H1 (cell line): ENCODE data around the gene USP51. TPM values are rescaled to one million over a fixed set of nuclear protein-coding genes. Genes with fewer than 3 reads are reported as not detected.
"Not testable (repeated sequence)": the region's sequence is repeated elsewhere in the genome, so short reads cannot be mapped to it uniquely, and the experiment has no call there.

Experiments used
- CTCF ChIA-PET: fragments of 300-600 bp; sonication (Branson Sonifier 250); formaldehyde crosslinking; loops from one replicate; lab custom pipeline; 2021; ENCODE audit not compliant: partially characterized antibody; lab: Charles Lee
- POLR2A ChIA-PET: fragments of 300-600 bp; sonication (Branson Sonifier 250); formaldehyde crosslinking; loops from one replicate; lab custom pipeline; 2021; ENCODE audit warnings: inconsistent platforms; ENCODE audit not compliant: partially characterized antibody; lab: Charles Lee
- DNase-seq, 2 experiments: peaks; one replicate each; pipeline versions ENCODE4 v3.0.0 to v3.0.0-alpha.2; 2010 to 2022; ENCODE audit warnings: low spot score in 2 of 2, low read depth in 1 of 2, mixed read lengths in 1 of 2
- FAIRE-seq: peaks from 2 replicates; lab custom pipeline; 2011; peaks lifted over from hg19 to GRCh38; lab: Jason Lieb, UNC
- H2AFZ ChIP-seq: 2 replicates; pipeline ENCODE4 v1.8.1; 2012; ENCODE audit warnings: low read length, inconsistent platforms
- H2AK5ac ChIP-seq: 2 replicates; pipeline ENCODE4 v1.6.1; 2013; ENCODE audit warnings: low read depth, low read length
- H2BK120ac ChIP-seq: replicated peaks from 2 replicates; pipeline ENCODE3; 2013; ENCODE audit warnings: low read depth, low read length, inconsistent platforms
- H2BK12ac ChIP-seq: 2 replicates; pipeline ENCODE4 v1.6.1; 2013; ENCODE audit warnings: low read depth, low read length
- H2BK15ac ChIP-seq: 2 replicates; pipeline ENCODE4 v1.6.1; 2013; ENCODE audit warnings: low read length
- H2BK20ac ChIP-seq: 2 replicates; pipeline ENCODE4 v1.6.1; 2013; ENCODE audit warnings: low read length
- H2BK5ac ChIP-seq: 2 replicates; pipeline ENCODE4 v1.6.1; 2013; ENCODE audit warnings: low read depth, low read length
- H3K14ac ChIP-seq: 2 replicates; pipeline ENCODE4 v1.6.1; 2013; ENCODE audit warnings: inconsistent platforms; ENCODE audit not compliant: insufficient read length
- H3K18ac ChIP-seq: 2 replicates; pipeline ENCODE4 v1.6.1; 2013; ENCODE audit warnings: low read length; ENCODE audit errors: extremely low read depth
- H3K23ac ChIP-seq: 2 replicates; pipeline ENCODE4 v1.6.1; 2013; ENCODE audit warnings: inconsistent platforms; ENCODE audit not compliant: insufficient read length
- H3K23me2 ChIP-seq: 2 replicates; pipeline ENCODE4 v1.6.1; 2013; ENCODE audit warnings: low read depth, low read length
- H3K27ac ChIP-seq: 2 replicates; pipeline ENCODE4 v1.6.1; 2011; ENCODE audit warnings: low read depth, low read length, inconsistent platforms
- H3K27me3 ChIP-seq, 4 experiments: replicated peaks in 1 of 4; 1 replicate in 1 of 4; 2 replicates in 3 of 4; pipeline versions ENCODE4 v1.6.1 to v1.8.1; 2011 to 2013; ENCODE audit warnings: low read length in 3 of 4, mild to moderate bottlenecking in 3 of 4, inconsistent platforms in 2 of 4, mixed read lengths in 2 of 4, moderate library complexity in 1 of 4; ENCODE audit not compliant: control insufficient read depth in 3 of 4, insufficient read depth in 3 of 4; ENCODE audit errors: extremely low read depth in 1 of 4
- H3K36me3 ChIP-seq, 4 experiments: 2 replicates each; pipeline versions ENCODE4 v1.6.1 to v1.8.1; 2011 to 2013; ENCODE audit warnings: mild to moderate bottlenecking in 4 of 4, low read length in 3 of 4, moderate library complexity in 2 of 4, control low read depth in 1 of 4, inconsistent platforms in 1 of 4; ENCODE audit not compliant: insufficient read depth in 4 of 4, control insufficient read depth in 2 of 4
- H3K4ac ChIP-seq: replicated peaks from 2 replicates; pipeline ENCODE3; 2013; ENCODE audit warnings: low read length, low read depth, mixed read lengths, inconsistent platforms; ENCODE audit not compliant: insufficient read length
- H3K4me1 ChIP-seq, 4 experiments: replicated peaks in 1 of 4; 1 replicate in 1 of 4; 2 replicates in 3 of 4; pipeline versions ENCODE4 v1.6.1 to v1.8.1; 2011 to 2013; ENCODE audit warnings: low read length in 3 of 4, inconsistent platforms in 2 of 4, mixed read lengths in 1 of 4; ENCODE audit not compliant: insufficient read depth in 4 of 4, control insufficient read depth in 3 of 4
- H3K4me2 ChIP-seq, 2 experiments: 2 replicates each; pipeline versions ENCODE4 v1.6.1 to v1.8.1; 2011 to 2013; ENCODE audit warnings: low read depth in 2 of 2, low read length in 2 of 2, control low read depth in 1 of 2, inconsistent platforms in 1 of 2, mild to moderate bottlenecking in 1 of 2; ENCODE audit not compliant: insufficient read depth in 1 of 2
- H3K4me3 ChIP-seq, 4 experiments: fragments of 200-600, 300-600 bp in 1 of 4; sonication (generic), shearing (Covaris generic), sonication (Bioruptor Twin) in 1 of 4; 2 replicates each; pipeline versions ENCODE4 v1.5.1 to v1.8.1; 2011 to 2016; ENCODE audit warnings: low read length in 4 of 4, low read depth in 3 of 4, control low read depth in 2 of 4, inconsistent platforms in 2 of 4, mild to moderate bottlenecking in 2 of 4, mixed read lengths in 1 of 4, moderate library complexity in 1 of 4; ENCODE audit not compliant: insufficient read depth in 2 of 4; ENCODE audit errors: extremely low read depth in 1 of 4
- H3K56ac ChIP-seq: replicated peaks from 2 replicates; pipeline ENCODE3; 2013; ENCODE audit warnings: low read depth, mild to moderate bottlenecking, mixed read lengths, low read length, inconsistent platforms; ENCODE audit not compliant: insufficient read length
- H3K79me1 ChIP-seq: 2 replicates; pipeline ENCODE4 v1.6.1; 2013; ENCODE audit warnings: low read depth, low read length, control low read depth
- H3K79me2 ChIP-seq, 2 experiments: 2 replicates each; pipeline versions ENCODE4 v1.6.1 to v1.8.1; 2012 to 2013; ENCODE audit warnings: low read length in 2 of 2, mild to moderate bottlenecking in 2 of 2, inconsistent platforms in 1 of 2; ENCODE audit not compliant: insufficient read depth in 2 of 2, control insufficient read depth in 1 of 2
- H3K9ac ChIP-seq, 4 experiments: replicated peaks in 1 of 4; 1 replicate in 1 of 4; 2 replicates in 3 of 4; pipeline versions ENCODE4 v1.6.1 to v1.8.1; 2011 to 2013; ENCODE audit warnings: low read depth in 3 of 4, low read length in 3 of 4, control low read depth in 2 of 4, mild to moderate bottlenecking in 2 of 4, moderate library complexity in 2 of 4, inconsistent platforms in 1 of 4; ENCODE audit errors: extremely low read depth in 1 of 4
- H3K9me3 ChIP-seq, 2 experiments: 2 replicates each; pipeline versions ENCODE4 v1.6.1 to v1.8.1; 2012 to 2013; ENCODE audit warnings: mild to moderate bottlenecking in 2 of 2, moderate library complexity in 2 of 2, control low read depth in 1 of 2, inconsistent platforms in 1 of 2, low read depth in 1 of 2, low read length in 1 of 2, mixed read lengths in 1 of 2; ENCODE audit not compliant: insufficient read depth in 2 of 2
- H4K20me1 ChIP-seq, 2 experiments: replicated peaks in 1 of 2; 2 replicates each; pipeline versions ENCODE3 to v1.8.1; 2011 to 2013; ENCODE audit warnings: inconsistent platforms in 2 of 2, low read length in 2 of 2, mild to moderate bottlenecking in 1 of 2; ENCODE audit not compliant: insufficient read depth in 2 of 2, control insufficient read depth in 1 of 2
- H4K5ac ChIP-seq: 2 replicates; pipeline ENCODE4 v1.6.1; 2013; ENCODE audit warnings: low read length, low read depth, mixed read lengths, inconsistent platforms; ENCODE audit not compliant: insufficient read length
- H4K8ac ChIP-seq: 2 replicates; pipeline ENCODE4 v1.8.0; 2013; ENCODE audit warnings: mild to moderate bottlenecking, moderate library complexity, low read length, inconsistent platforms; ENCODE audit not compliant: insufficient read depth; ENCODE audit errors: extremely low read depth
- H4K91ac ChIP-seq: replicated peaks from 2 replicates; pipeline ENCODE3; 2013; ENCODE audit warnings: low read length, mixed read lengths, inconsistent platforms; ENCODE audit not compliant: insufficient read length
- WGBS, 2 experiments: shearing (Covaris generic) in 1 of 2; methylation state at CpG; one replicate each; pipeline versions ENCODE4 v1.1.6 to v1.1.7; 2013 to 2015; ENCODE audit warnings: low lambda C conversion rate in 2 of 2, mixed read lengths in 2 of 2, inconsistent platforms in 1 of 2, low coverage in 1 of 2, missing lambda C conversion rate in 1 of 2; ENCODE audit not compliant: insufficient replicate concordance in 2 of 2, insufficient coverage in 1 of 2, insufficient read length in 1 of 2; ENCODE audit errors: extremely low coverage in 1 of 2, missing lambda C conversion rate in 1 of 2; 5-methylcytosine and 5-hydroxymethylcytosine counted together
- polyA plus RNA-seq, 7 experiments: library from polyadenylated mRNA; depleted of rRNA in 3 of 7; stranded (reverse) in 5 of 7; unstranded in 2 of 7; fragments of >200 nt in 5 of 7; fragments of 200-250 nt in 2 of 7; gene quantifications; 1 replicate in 5 of 7; 2 replicates in 1 of 7; 4 replicates in 1 of 7; pipeline versions ENCODE4 v1.2.1 to v1.2.3, GENCODE V29; 2011 to 2013; ENCODE audit warnings: missing spikeins in 2 of 7, mixed read lengths in 2 of 7
- total RNA-seq: library from RNA; stranded (reverse); fragmentation: NEBNext Ultra II Directional; extraction: Animal tissue kit (Norgen Biotek cat#: 25700); gene quantifications from 2 replicates; pipeline ENCODE4 v1.2.1, GENCODE V29; 2021

The USP51 gene
- total and polyA plus RNA-seq, 2 of the 8 experiments (the other 6 are each of a cell fraction or from before 2014, with no cell fraction given) = 5.2 to 5.6 TPM

DNA sequence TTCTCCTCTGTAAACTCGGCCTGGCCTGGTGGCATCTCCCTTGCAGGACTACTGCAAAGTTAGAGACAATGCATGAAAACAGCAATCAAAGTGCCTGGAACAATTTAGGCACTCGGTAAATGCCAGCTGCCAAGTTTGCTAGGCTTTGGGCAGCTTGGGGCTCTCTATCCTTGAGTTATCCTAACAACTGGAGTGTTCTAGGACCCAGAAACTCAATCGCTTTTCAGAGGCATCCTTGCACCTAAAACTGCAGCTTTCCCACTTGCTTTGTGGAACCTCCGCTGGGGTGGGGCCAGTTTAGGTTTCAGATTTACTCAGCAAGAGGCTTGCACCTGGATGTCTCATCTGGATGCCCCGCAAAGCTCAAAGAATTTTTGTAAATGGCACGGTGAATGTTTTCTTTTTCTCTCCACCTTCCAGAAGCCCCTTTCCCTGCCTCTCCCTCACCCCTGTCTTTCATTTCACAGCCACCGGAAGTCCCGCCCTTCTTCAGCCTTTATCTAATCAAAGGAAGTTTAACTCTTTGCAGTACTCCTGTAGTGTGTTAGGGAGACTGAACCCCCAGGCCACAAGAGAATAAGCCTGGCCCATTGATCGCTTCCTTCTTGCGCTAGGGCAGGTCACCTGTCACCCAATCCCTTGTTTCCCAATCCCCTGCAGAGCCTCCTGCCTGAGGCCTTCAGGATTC, 27.3 kb upstream of the USP51 start:
- H4K5ac ChIP-seq, H3K56ac ChIP-seq, H3K4me3 ChIP-seq, H3K23ac ChIP-seq, H2BK20ac ChIP-seq, H3K27me3 ChIP-seq, H3K4me1 ChIP-seq, H4K20me1 ChIP-seq, H4K8ac ChIP-seq, H2BK15ac ChIP-seq, H3K27ac ChIP-seq, CTCF ChIA-PET, DNase-seq, H3K79me2 ChIP-seq, H4K91ac ChIP-seq, H2AFZ ChIP-seq, H3K79me1 ChIP-seq, POLR2A ChIA-PET, H3K9ac ChIP-seq, H2BK5ac ChIP-seq, H3K9me3 ChIP-seq, H3K4me2 ChIP-seq, H2BK120ac ChIP-seq, H2BK12ac ChIP-seq, H2AK5ac ChIP-seq, H3K4ac ChIP-seq, H3K14ac ChIP-seq, H3K18ac ChIP-seq, H3K36me3 ChIP-seq, H3K23me2 ChIP-seq: not testable (repeated sequence)
- FAIRE-seq = peak; percentile 100
- WGBS, 2 experiments = no CpG with 5 or more reads among the region's 10 CpGs
